ENCODE results near the gene MGAT5B.

GRCh38 chr17:76982408-76983074 lies 114.3 kb downstream of the MGAT5B start:
- TF ChIP-seq, protein P1, sequence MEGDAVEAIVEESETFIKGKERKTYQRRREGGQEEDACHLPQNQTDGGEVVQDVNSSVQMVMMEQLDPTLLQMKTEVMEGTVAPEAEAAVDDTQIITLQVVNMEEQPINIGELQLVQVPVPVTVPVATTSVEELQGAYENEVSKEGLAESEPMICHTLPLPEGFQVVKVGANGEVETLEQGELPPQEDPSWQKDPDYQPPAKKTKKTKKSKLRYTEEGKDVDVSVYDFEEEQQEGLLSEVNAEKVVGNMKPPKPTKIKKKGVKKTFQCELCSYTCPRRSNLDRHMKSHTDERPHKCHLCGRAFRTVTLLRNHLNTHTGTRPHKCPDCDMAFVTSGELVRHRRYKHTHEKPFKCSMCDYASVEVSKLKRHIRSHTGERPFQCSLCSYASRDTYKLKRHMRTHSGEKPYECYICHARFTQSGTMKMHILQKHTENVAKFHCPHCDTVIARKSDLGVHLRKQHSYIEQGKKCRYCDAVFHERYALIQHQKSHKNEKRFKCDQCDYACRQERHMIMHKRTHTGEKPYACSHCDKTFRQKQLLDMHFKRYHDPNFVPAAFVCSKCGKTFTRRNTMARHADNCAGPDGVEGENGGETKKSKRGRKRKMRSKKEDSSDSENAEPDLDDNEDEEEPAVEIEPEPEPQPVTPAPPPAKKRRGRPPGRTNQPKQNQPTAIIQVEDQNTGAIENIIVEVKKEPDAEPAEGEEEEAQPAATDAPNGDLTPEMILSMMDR (IDR thresholded peaks at IDR 0.05): no peak
- TF ChIP-seq POLR2AphosphoS5 (IDR thresholded peaks at IDR 0.05): no peak
- TF ChIP-seq POLR2A (IDR thresholded peaks at IDR 0.05): no peak

Measured in prostate gland (tissue), 2 donors.